OCI-LY1 (cell line): ENCODE measurements around the gene CNTN6.

ENCODE experiments used
- H2AFZ ChIP-seq: fragments of 200-600 bp; sonication (generic), shearing (Covaris generic); 2 replicates; pipeline ENCODE4 v1.6.0; 2014; ENCODE audit warnings: antibody characterized with exemption, mild to moderate bottlenecking, low read length
- H3F3A ChIP-seq: fragments of 200-600 bp; sonication (generic), shearing (Covaris generic); 2 replicates; pipeline ENCODE4 v1.6.0; 2014; ENCODE audit warnings: mild to moderate bottlenecking, antibody characterized with exemption, low read length, moderate library complexity; ENCODE audit not compliant: insufficient read depth
- H3K27ac ChIP-seq: fragments of 200-600 bp; sonication (generic); 2 replicates; pipeline ENCODE4 v1.5.1; 2014; ENCODE audit warnings: low read length, mixed run types, mild to moderate bottlenecking, low read depth; ENCODE audit not compliant: poor library complexity, severe bottlenecking
- H3K27me3 ChIP-seq: fragments of 200-600 bp; sonication (generic); 2 replicates; pipeline ENCODE4 v1.6.0; 2014; ENCODE audit warnings: antibody characterized with exemption, mild to moderate bottlenecking, low read length, moderate library complexity; ENCODE audit not compliant: insufficient read depth
- H3K36me3 ChIP-seq: fragments of 200-600 bp; sonication (generic); 2 replicates; pipeline ENCODE4 v1.6.1; 2014; ENCODE audit warnings: mild to moderate bottlenecking, antibody characterized with exemption, low read length, moderate library complexity, mixed read lengths; ENCODE audit not compliant: insufficient read depth
- H3K4me1 ChIP-seq: fragments of 200-600 bp; sonication (generic); 2 replicates; pipeline ENCODE4 v1.5.1; 2014; ENCODE audit warnings: mild to moderate bottlenecking, low read length, moderate library complexity; ENCODE audit not compliant: insufficient read depth, severe bottlenecking
- H3K4me2 ChIP-seq: fragments of 200-600 bp; sonication (generic), shearing (Covaris generic); 2 replicates; pipeline ENCODE4 v1.6.1; 2014; ENCODE audit warnings: low read length
- H3K4me3 ChIP-seq: fragments of 200-600 bp; sonication (generic); 2 replicates; pipeline ENCODE4 v1.5.1; 2014; ENCODE audit warnings: low read length, low read depth, mild to moderate bottlenecking, mixed read lengths; ENCODE audit not compliant: poor library complexity, severe bottlenecking
- H3K79me2 ChIP-seq: fragments of 200-600 bp; shearing (Covaris generic); 2 replicates; pipeline ENCODE4 v1.6.1; 2016; ENCODE audit warnings: mixed run types, low read length, mixed read lengths; ENCODE audit not compliant: insufficient read depth
- H3K9ac ChIP-seq: fragments of 200-600 bp; sonication (generic), shearing (Covaris generic); 2 replicates; pipeline ENCODE4 v1.6.1; 2014; ENCODE audit warnings: mild to moderate bottlenecking, low read length, mixed read lengths
- H3K9me2 ChIP-seq: fragments of 200-600 bp; sonication (generic), shearing (Covaris generic); 2 replicates; pipeline ENCODE4 v1.6.1; 2014; ENCODE audit warnings: low read depth, mild to moderate bottlenecking, low read length, mixed read lengths
- H3K9me3 ChIP-seq: fragments of 200-600 bp; shearing (Covaris generic); 2 replicates; pipeline ENCODE4 v1.6.1; 2014; ENCODE audit warnings: low read length, mixed read lengths
- H4K20me1 ChIP-seq: fragments of 200-600 bp; sonication (generic), shearing (Covaris generic); 2 replicates; pipeline ENCODE4 v1.6.0; 2016; ENCODE audit warnings: mild to moderate bottlenecking, low read length; ENCODE audit not compliant: insufficient read depth
- CTCF ChIP-seq: fragments of 200-600 bp; sonication (generic), shearing (Covaris generic); IDR thresholded peaks from 2 replicates; pipeline ENCODE4 v1.5.1; 2017; ENCODE audit warnings: mild to moderate bottlenecking, antibody characterized with exemption, low read length, moderate library complexity, mixed read lengths
- EZH2 ChIP-seq: fragments of 200-600 bp; sonication (generic), shearing (Covaris generic); IDR thresholded peaks from 2 replicates; pipeline ENCODE4 v1.8.0; 2017; ENCODE audit warnings: borderline replicate concordance, mixed run types, mild to moderate bottlenecking, antibody characterized with exemption, low read length, moderate library complexity, mixed read lengths

CNTN6 gene

GRCh38 chr3:1147819-1148218, 55.0 kb downstream of the CNTN6 start:
- no peak overlapping the region for H3K4me2 ChIP-seq
- H3F3A ChIP-seq, result no peaks in the 10 kb centered on the region
- no peak overlapping the region for H2AFZ ChIP-seq
- no peaks in the 10 kb centered on the region for H3K79me2 ChIP-seq
- H3K9me3 ChIP-seq, result no peaks in the 10 kb centered on the region
- TF ChIP-seq CTCF (no peak), EZH2 (no peak)
- no peaks in the 10 kb centered on the region for H3K4me1 ChIP-seq
- H3K4me3 ChIP-seq, result no peak overlapping the region
- no peak overlapping the region for H3K27ac ChIP-seq
- no peaks in the 10 kb centered on the region for H3K9me2 ChIP-seq
- H3K27me3 ChIP-seq, result no peaks in the 10 kb centered on the region
- no peaks in the 10 kb centered on the region for H3K36me3 ChIP-seq
- H3K9ac ChIP-seq, result no peak overlapping the region
- no peaks in the 10 kb centered on the region for H4K20me1 ChIP-seq

DNA sequence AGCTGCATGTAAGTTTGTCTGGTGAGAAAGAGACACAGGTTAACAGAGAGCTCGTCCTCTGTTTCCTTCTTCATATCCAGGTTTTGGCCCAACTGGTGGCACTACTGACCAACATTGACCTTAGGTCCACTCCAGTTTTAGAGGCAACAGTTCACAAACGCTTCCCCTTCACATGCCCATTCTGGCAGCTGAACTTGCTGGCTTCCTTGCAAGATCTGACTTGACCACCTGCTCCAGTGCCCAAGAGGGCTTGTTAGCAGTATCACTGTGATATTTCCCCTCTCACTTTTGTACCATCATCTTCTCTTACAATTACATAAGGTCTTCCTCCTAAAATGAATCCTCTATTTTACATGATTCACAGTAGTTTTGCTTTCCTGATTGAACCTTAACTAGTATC, 71.3 kb downstream of the CNTN6 start:
- Histone ChIP-seq H3K27ac (no peak overlapping the region), H2AFZ (no peak overlapping the region), H3K4me1 (no peaks in the 10 kb centered on the region), H3K4me2 (no peak overlapping the region), H3K4me3 (no peak overlapping the region), H3K9me3 (no peaks in the 10 kb centered on the region), H3K36me3 (no peaks in the 10 kb centered on the region), H3K27me3 (no peaks in the 10 kb centered on the region), H3F3A (no peaks in the 10 kb centered on the region), H3K9me2 (no peaks in the 10 kb centered on the region), H3K79me2 (no peaks in the 10 kb centered on the region), H3K9ac (no peak overlapping the region), H4K20me1 (no peaks in the 10 kb centered on the region)
- TF ChIP-seq CTCF (no peak), EZH2 (no peak)

DNA sequence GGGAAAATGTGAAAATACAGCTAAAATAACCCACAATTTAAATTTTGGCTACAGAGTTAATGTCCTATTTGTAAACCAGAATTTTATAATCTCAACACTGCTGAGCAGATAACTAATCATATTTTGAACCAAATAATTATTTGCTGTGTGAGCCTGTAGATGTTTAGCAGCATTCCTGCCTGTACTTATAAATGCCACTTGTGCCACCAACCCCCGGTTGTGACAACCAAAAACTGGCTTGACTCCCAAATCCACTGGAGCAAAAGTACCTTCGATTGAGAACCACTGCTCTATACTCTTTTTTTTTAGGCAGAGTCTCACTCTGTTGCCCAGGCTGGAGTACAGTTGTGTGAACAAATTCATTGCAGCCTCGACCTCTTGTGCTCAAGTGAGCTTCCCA, 78.5 kb downstream of the CNTN6 start:
- Histone ChIP-seq H3K9ac (no peak overlapping the region), H4K20me1 (no peaks in the 10 kb centered on the region), H2AFZ (no peak overlapping the region), H3K27ac (no peak overlapping the region), H3F3A (no peaks in the 10 kb centered on the region), H3K4me2 (no peak overlapping the region), H3K9me2 (no peaks in the 10 kb centered on the region), H3K27me3 (no peaks in the 10 kb centered on the region), H3K4me1 (no peaks in the 10 kb centered on the region), H3K79me2 (no peaks in the 10 kb centered on the region), H3K9me3 (no peaks in the 10 kb centered on the region), H3K36me3 (no peaks in the 10 kb centered on the region), H3K4me3 (no peak overlapping the region)
- TF ChIP-seq CTCF (no peak), EZH2 (no peak)
